Measurements from ENCODE around the gene GUCY2C.
"Not testable (repeated sequence)": the region's sequence is repeated elsewhere in the genome, so short reads cannot be mapped to it uniquely, and the experiment has no call there.

The GUCY2C gene

GRCh38 chr12:14696265-14696741 lies at the start of gene GUCY2C:
Gene GUCY2C (minus strand): TSS chr12:14696599. CDS start chr12:14696448, 151 bp downstream.
- no peak for DNase-seq (ENCODE audit: insufficient read length, low spot score)
- FAIRE-seq = no peak

- no peak for DNase-seq (ENCODE audit: insufficient read length, low spot score)
- no peak for FAIRE-seq
Measured at GRCh38 chr12:14743061-14743460, 46.7 kb upstream of the GUCY2C start.

- DNase-seq (ENCODE audit: insufficient read length, low spot score) (no peak), FAIRE-seq (no peak)
Measured at GRCh38 chr12:14741942-14742341, 45.5 kb upstream of the GUCY2C start.

- DNase-seq (ENCODE audit: insufficient read length, low spot score) (no peak), FAIRE-seq (no peak)
Measured at GRCh38 chr12:14741153-14741552, 44.8 kb upstream of the GUCY2C start.

- FAIRE-seq; DNase-seq (ENCODE audit: insufficient read length, low spot score): not testable (repeated sequence)
Measured at GRCh38 chr12:14736441-14736840, 40.0 kb upstream of the GUCY2C start.

GRCh38 chr12:14731821-14732220 lies 35.4 kb upstream of the GUCY2C start:
- no peak for DNase-seq (ENCODE audit: insufficient read length, low spot score)
- FAIRE-seq = no peak

- FAIRE-seq (no peak), DNase-seq (ENCODE audit: insufficient read length, low spot score) (no peak)
Measured at GRCh38 chr12:14729586-14729985, 33.2 kb upstream of the GUCY2C start.

GRCh38 chr12:14723763-14724162 lies 27.4 kb upstream of the GUCY2C start:
- DNase-seq (ENCODE audit: insufficient read length, low spot score) (peak; percentile 15), FAIRE-seq (peak; percentile 90)

GRCh38 chr12:14716848-14717444 lies 20.5 kb upstream of the GUCY2C start:
- FAIRE-seq = peak; percentile 88
- peak; percentile 7 for DNase-seq (ENCODE audit: insufficient read length, low spot score)

GRCh38 chr12:14714437-14714836 lies 18.0 kb upstream of the GUCY2C start:
- no peak for FAIRE-seq
- DNase-seq (ENCODE audit: insufficient read length, low spot score) = no peak

- DNase-seq (ENCODE audit: insufficient read length, low spot score) (no peak), FAIRE-seq (no peak)
Measured at GRCh38 chr12:14710632-14711320, 14.4 kb upstream of the GUCY2C start.

GRCh38 chr12:14701809-14702568 lies 5.6 kb upstream of the GUCY2C start:
- no peak for FAIRE-seq

GRCh38 chr12:14700935-14701334 lies 4.5 kb upstream of the GUCY2C start:
- FAIRE-seq (no peak), DNase-seq (ENCODE audit: insufficient read length, low spot score) (no peak)

More at GRCh38 chr12:14701809-14702568, 5.6 kb upstream of the GUCY2C start:
- no peak for DNase-seq (ENCODE audit: insufficient read length, low spot score)

- no peak for DNase-seq (ENCODE audit: insufficient read length, low spot score)
- no peak for FAIRE-seq
Measured at GRCh38 chr12:14699923-14700322, 3.5 kb upstream of the GUCY2C start.

- no peak for FAIRE-seq
- DNase-seq (ENCODE audit: insufficient read length, low spot score) = no peak
Measured at GRCh38 chr12:14698555-14698954, 2.2 kb upstream of the GUCY2C start.

- no peak for DNase-seq (ENCODE audit: insufficient read length, low spot score)
- no peak for FAIRE-seq
Measured at GRCh38 chr12:14695715-14696141, 671 bp downstream of the GUCY2C start.

- DNase-seq (ENCODE audit: insufficient read length, low spot score) (no peak), FAIRE-seq (no peak)
Measured at GRCh38 chr12:14694970-14695369, 1.4 kb downstream of the GUCY2C start.

GRCh38 chr12:14694145-14694714 lies 2.2 kb downstream of the GUCY2C start:
- FAIRE-seq = no peak
- no peak for DNase-seq (ENCODE audit: insufficient read length, low spot score)

- DNase-seq (ENCODE audit: insufficient read length, low spot score) (no peak), FAIRE-seq (no peak)
Measured at GRCh38 chr12:14693116-14693515, 3.3 kb downstream of the GUCY2C start.

GRCh38 chr12:14691560-14691959 lies 4.8 kb downstream of the GUCY2C start:
- DNase-seq (ENCODE audit: insufficient read length, low spot score) (no peak), FAIRE-seq (no peak)

- no peak for FAIRE-seq
- no peak for DNase-seq (ENCODE audit: insufficient read length, low spot score)
Measured at GRCh38 chr12:14689996-14690395, 6.4 kb downstream of the GUCY2C start.

Measured in GM19239 (cell line).